ENCODE results near the gene SMYD5.
A peak's percentile ranks its signal among the peaks of the same experiment; 100 is the strongest.
"Not testable (repeated sequence)": the region's sequence is repeated elsewhere in the genome, so short reads cannot be mapped to it uniquely, and the experiment has no call there.

The SMYD5 gene

GRCh38 chr2:73262108-73262651 lies 48.1 kb downstream of the SMYD5 start:
- DNase-seq, result no peak

- not testable (repeated sequence) for DNase-seq
These were observed 48.8 kb downstream of the SMYD5 start for GRCh38 chr2:73262691-73263429.

GRCh38 chr2:73263540-73264331 lies 49.7 kb downstream of the SMYD5 start:
- DNase-seq, result no peak

GRCh38 chr2:73264332-73264606 lies 50.2 kb downstream of the SMYD5 start:
- DNase-seq, result no peak

- no peak for DNase-seq
These were observed 50.7 kb downstream of the SMYD5 start for GRCh38 chr2:73264783-73265182.

GRCh38 chr2:73265298-73266060 lies 51.4 kb downstream of the SMYD5 start:
- DNase-seq, result no peak

- DNase-seq, result no peak
These were observed 52.2 kb downstream of the SMYD5 start for GRCh38 chr2:73266061-73266901.

GRCh38 chr2:73267008-73267407 lies 53.0 kb downstream of the SMYD5 start:
- DNase-seq, result no peak

- no peak for DNase-seq
These were observed 54.4 kb downstream of the SMYD5 start for GRCh38 chr2:73268366-73268829.

- DNase-seq, result peak; percentile 80
These were observed 55.0 kb downstream of the SMYD5 start for GRCh38 chr2:73268830-73269685.

- no peak for DNase-seq
These were observed 55.8 kb downstream of the SMYD5 start for GRCh38 chr2:73269686-73270465.

- DNase-seq, result no peak
These were observed 58.2 kb downstream of the SMYD5 start for GRCh38 chr2:73272270-73272669.
